Measurements from ENCODE around the gene CPT2. TPM values are rescaled to one million over a fixed set of nuclear protein-coding genes. Genes with fewer than 3 reads are reported as not detected.
A peak's percentile ranks its signal among the peaks of the same experiment; 100 is the strongest.

Gene CPT2
- total RNA-seq, 6 donors from 2014 or later, result 16.8 to 39.2 (median 27.6) TPM

DNA sequence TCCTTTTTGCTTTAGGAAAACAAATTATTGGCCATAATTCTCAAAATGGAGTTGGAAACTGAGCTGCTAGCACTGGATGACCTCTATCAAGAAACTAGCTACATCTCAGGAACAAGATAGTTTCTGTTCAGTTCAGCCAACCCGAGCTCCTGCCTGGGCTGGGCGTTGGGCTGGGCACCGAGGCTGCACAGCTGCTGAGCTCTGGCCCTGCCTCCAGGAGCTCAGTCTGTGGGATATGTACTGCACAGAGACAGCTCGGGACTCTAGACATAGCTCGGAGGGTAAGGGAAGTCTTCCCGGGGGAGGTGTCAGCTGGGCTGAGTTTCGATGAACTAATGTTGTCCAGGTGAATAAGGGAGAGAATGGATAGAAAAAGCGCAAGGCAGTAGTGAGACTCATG lies 29.7 kb upstream of the CPT2 start:
- TF ChIP-seq, protein P1, sequence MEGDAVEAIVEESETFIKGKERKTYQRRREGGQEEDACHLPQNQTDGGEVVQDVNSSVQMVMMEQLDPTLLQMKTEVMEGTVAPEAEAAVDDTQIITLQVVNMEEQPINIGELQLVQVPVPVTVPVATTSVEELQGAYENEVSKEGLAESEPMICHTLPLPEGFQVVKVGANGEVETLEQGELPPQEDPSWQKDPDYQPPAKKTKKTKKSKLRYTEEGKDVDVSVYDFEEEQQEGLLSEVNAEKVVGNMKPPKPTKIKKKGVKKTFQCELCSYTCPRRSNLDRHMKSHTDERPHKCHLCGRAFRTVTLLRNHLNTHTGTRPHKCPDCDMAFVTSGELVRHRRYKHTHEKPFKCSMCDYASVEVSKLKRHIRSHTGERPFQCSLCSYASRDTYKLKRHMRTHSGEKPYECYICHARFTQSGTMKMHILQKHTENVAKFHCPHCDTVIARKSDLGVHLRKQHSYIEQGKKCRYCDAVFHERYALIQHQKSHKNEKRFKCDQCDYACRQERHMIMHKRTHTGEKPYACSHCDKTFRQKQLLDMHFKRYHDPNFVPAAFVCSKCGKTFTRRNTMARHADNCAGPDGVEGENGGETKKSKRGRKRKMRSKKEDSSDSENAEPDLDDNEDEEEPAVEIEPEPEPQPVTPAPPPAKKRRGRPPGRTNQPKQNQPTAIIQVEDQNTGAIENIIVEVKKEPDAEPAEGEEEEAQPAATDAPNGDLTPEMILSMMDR (IDR thresholded peaks at IDR 0.05), result no peak
- TF ChIP-seq EP300 (IDR thresholded peaks at IDR 0.05) (no peak), POLR2AphosphoS5 (IDR thresholded peaks at IDR 0.05) (no peak), POLR2A (IDR thresholded peaks at IDR 0.05) (no peak)
- DNase-seq, result peak in 1 of 2 donors; percentile 55
- no peaks in the 10 kb centered on the region for H3K4me1 ChIP-seq
- ATAC-seq (ENCODE audit: low FRiP score in 2 of 2), result peak in 1 of 2 donors; percentile 28
- no peak overlapping the region for H3K4me3 ChIP-seq
- no peaks in the 10 kb centered on the region for H3K36me3 ChIP-seq
- no peaks in the 10 kb centered on the region for H3K9me3 ChIP-seq
- H3K27ac ChIP-seq, result no peak overlapping the region
- no peaks in the 10 kb centered on the region for H3K27me3 ChIP-seq
- WGBS, 2 donors, result 87 to 88% methylated on average over 5 to 8 of the region's 8 CpGs

DNA sequence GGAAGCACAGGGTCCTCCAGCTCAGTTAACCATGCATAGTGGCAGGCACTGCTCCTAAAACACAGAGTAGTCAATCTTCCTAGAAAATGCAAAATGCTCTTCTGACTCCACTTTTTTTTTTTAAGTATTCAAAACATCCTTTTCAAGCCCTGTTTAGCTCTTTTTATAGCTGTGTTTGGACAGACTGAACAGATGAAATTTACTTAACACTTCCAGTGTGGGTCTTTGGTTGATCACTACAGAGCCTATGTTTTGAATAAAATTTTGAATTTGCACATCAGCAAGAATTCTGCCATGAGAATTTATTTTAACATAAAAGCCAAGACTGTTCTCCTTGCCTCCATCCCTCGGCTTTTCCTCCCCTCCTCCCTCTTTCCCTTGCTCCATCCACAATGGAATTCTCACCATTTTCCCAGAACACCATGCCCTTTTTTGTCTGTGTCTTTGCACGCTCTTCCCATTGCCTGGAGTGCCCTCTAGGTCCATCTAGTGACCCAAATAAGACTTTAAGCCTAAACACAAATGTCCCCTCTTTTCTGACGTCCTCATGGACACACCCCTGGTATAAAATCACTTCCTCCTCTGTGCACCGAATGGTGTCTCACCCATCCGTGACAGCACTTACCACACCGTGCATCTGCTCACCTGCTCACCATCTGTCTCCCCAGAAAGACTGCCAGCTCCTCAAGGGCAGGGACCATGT lies 24.0 kb upstream of the CPT2 start:
- H3K27ac ChIP-seq, result no peak overlapping the region
- no peak overlapping the region for H3K4me3 ChIP-seq
- 36 to 38% methylated on average over 6 of the region's 6 CpGs for WGBS, 2 donors
- peaks cover 7 to 30% (median 13%) of the 10 kb centered on the region in 4 donors for H3K4me1 ChIP-seq
- no peaks in the 10 kb centered on the region for H3K27me3 ChIP-seq
- ATAC-seq (ENCODE audit: low FRiP score in 2 of 2) (peak in 1 of 2 donors; percentile 41), DNase-seq (no peak)
- TF ChIP-seq, protein P1 (IDR thresholded peaks at IDR 0.05), result peak in 1 of 6 experiments; percentile 9
- TF ChIP-seq POLR2AphosphoS5 (IDR thresholded peaks at IDR 0.05), result no peak
- no peak for TF ChIP-seq EP300 (IDR thresholded peaks at IDR 0.05)
- TF ChIP-seq POLR2A (IDR thresholded peaks at IDR 0.05), result no peak
- H3K9me3 ChIP-seq, result no peaks in the 10 kb centered on the region
- H3K36me3 ChIP-seq, result no peaks in the 10 kb centered on the region

DNA sequence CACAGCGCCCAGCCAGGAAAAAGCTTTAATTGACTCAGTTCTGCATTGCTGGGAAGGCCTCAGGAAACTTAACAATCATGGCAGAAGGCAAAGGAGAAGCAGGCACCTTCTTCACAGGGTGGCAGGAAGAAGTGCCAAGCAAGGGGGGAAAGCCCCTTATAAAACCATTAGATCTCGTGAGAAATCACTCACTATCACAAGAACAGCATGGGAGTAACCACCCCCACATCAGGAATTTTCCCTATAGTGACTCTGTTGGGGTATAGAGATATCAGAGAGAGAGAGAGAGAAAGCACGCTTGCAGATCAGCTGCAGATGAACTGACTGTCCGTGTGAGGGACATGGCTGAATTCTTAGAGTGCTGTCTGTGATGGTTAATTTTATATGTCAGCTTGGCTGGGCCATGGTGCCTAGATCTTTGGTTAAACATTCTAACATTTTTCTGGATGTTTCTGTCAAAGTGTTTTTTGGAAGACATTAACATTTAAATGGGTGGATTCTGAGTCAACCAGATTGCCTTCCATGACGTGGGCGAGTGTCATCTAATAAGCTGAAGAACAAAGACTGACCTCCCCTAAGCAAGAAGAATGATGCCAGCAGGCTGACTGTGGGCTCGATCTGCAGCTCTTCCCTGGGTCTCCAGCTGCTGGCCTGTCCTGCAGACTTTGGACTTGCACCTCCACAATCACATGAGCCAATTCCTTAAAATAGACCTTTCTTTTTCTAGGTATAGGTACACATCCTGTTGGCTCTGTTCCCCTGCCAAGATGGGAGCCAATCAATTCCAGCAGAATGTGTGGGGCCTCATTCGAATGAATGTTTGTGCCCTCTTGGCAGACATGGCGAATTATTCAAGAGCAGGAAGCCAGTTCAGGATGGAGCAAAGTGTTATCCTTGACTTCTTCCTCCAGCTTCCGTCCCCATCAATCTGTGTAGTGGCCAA lies 21.4 kb upstream of the CPT2 start:
- no peak overlapping the region for H3K4me3 ChIP-seq
- no peaks in the 10 kb centered on the region for H3K9me3 ChIP-seq
- H3K27ac ChIP-seq, result no peak overlapping the region
- H3K4me1 ChIP-seq, result peaks cover 7 to 30% (median 13%) of the 10 kb centered on the region in 4 donors
- TF ChIP-seq EP300 (IDR thresholded peaks at IDR 0.05) (no peak), POLR2A (IDR thresholded peaks at IDR 0.05) (no peak), POLR2AphosphoS5 (IDR thresholded peaks at IDR 0.05) (no peak)
- TF ChIP-seq, protein P1 (IDR thresholded peaks at IDR 0.05), result no peak
- no peaks in the 10 kb centered on the region for H3K36me3 ChIP-seq
- 63 to 71% methylated on average over 10 of the region's 10 CpGs for WGBS, 2 donors
- no peaks in the 10 kb centered on the region for H3K27me3 ChIP-seq
- ATAC-seq (ENCODE audit: low FRiP score in 2 of 2) (no peak), DNase-seq (no peak)

DNA sequence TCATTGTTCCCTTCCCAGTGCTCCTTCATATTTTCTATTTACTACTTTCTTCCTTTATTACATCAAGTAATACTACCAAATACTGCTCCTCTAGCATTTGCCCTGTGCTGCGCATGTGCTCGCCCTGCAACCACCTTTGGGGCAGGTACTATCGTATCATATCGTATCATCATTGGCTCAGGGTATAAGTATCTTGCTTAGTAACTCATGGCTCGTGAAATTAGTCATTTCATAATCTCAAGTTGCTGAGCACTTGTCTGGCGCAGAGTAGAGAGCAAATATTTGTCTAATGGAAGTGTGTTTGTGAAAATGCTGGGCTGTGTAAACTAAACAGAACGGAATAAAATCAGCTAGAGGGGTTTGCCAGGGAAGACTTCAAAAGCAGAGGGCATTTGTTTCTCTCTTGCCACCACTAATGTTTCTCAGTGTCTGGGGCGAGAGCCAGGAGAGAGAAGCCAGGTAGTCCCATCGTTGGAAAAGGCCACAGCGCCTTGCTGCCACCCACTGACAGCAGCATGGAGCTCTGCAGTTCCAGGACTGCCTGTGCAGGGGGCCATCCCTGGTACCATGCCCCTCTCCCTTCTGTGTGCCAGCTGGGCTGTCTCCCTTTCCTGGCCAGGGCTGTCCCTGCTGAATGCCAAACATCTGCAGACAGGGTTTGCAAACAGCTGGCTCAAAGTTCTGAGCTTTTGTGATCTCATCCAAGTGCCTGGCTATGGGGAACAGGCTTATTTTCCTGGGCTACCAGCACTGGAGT lies 20.0 kb upstream of the CPT2 start:
- DNase-seq, result peak in 1 of 2 donors; percentile 58
- TF ChIP-seq POLR2A (IDR thresholded peaks at IDR 0.05) (no peak), POLR2AphosphoS5 (IDR thresholded peaks at IDR 0.05) (no peak), EP300 (IDR thresholded peaks at IDR 0.05) (peak in 1 of 4 donors; percentile 26)
- TF ChIP-seq, protein P1 (IDR thresholded peaks at IDR 0.05), result no peak
- peaks cover 7 to 30% (median 13%) of the 10 kb centered on the region in 4 donors for H3K4me1 ChIP-seq
- H3K27ac ChIP-seq, result peak overlapping the region in 1 of 4 donors; percentile 53
- WGBS, 2 donors, result 47 to 49% methylated on average over 10 of the region's 10 CpGs
- no peaks in the 10 kb centered on the region for H3K9me3 ChIP-seq
- H3K4me3 ChIP-seq, result no peak overlapping the region
- peak; percentile 67 to 87 for ATAC-seq (ENCODE audit: low FRiP score in 2 of 2)
- no peaks in the 10 kb centered on the region for H3K36me3 ChIP-seq
- no peaks in the 10 kb centered on the region for H3K27me3 ChIP-seq
